SK-MEL-5 (cell line): ENCODE results near the gene RAP1B. TPM values are rescaled to one million over a fixed set of nuclear protein-coding genes. Genes with fewer than 3 reads are reported as not detected.
A peak's percentile ranks its signal among the peaks of the same experiment; 100 is the strongest.

Experiments
- DNase-seq: peaks from one replicate; pipeline ENCODE4 v3.0.0-alpha.2; 2016; ENCODE audit warnings: low read depth, low spot score
- in situ Hi-C: cut with HindIII; loops from 2 replicates; pipeline ENCODE4 v1.10.0; 2016; ENCODE audit warnings: low sequenced_read_pairs, high pct_unique_total_duplicates, low pct_unique_long_range_greater_than_20kb
- total RNA-seq: library from RNA; depleted of rRNA; stranded (reverse); fragments of >200 nt; shearing (Covaris generic); gene quantifications from 2 replicates; pipeline ENCODE4 v1.2.3, GENCODE V29; 2014

RAP1B gene
- total RNA-seq, 1 experiment from 2014 or later = 131 TPM

DNA sequence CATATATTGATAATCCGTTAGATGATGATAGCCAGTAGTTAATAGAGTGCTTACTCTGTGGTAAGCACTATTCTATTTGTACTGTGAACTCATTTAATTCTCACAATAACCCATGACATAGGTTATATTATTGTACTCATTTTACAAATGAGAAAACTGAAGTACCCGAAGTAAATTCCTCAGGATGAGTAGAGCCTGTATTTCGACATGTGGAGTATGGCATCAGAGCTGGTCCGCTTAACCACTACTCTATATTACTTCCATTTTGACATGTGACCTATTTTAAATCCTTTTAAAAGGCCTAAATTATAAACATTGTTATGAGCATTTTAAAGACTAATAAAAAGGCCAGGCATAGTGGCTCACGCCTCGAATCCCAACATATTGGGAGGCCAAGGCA lies 8.0 kb upstream of the RAP1B start:
- no peak for DNase-seq
- in situ Hi-C loops = no loop called here

- in situ Hi-C loops = no loop called here
- DNase-seq = no peak
Measured at GRCh38 chr12:68608191-68608590, 2.5 kb upstream of the RAP1B start.

GRCh38 chr12:68609998-68610369 lies 715 bp upstream of the RAP1B start:
- in situ Hi-C loops = no loop called here
- DNase-seq = peak; percentile 22

- in situ Hi-C loops = no loop called here
Measured at GRCh38 chr12:68611094-68611805, 551 bp downstream of the RAP1B start.

DNA sequence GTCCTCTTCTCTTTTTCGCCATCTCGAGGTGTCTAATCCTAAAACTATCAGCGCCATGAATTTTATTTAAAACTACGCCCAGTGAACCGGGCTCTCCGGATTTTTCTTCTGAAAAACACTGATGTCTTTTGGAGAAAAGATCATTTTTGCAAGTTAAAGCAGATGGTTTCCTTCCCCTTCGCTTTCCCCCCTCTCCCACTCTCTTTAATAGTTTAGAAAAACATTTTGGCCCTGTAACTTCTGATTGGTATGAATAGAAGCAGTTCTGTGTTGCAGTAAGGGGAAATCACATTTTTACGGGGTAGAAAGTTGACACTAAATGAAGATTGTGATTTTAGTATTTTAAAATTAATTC lies 1.1 kb downstream of the RAP1B start:
- DNase-seq = no peak
- in situ Hi-C loops = no loop called here

More at GRCh38 chr12:68611094-68611805, 551 bp downstream of the RAP1B start:
- DNase-seq = peak; percentile 44

DNA sequence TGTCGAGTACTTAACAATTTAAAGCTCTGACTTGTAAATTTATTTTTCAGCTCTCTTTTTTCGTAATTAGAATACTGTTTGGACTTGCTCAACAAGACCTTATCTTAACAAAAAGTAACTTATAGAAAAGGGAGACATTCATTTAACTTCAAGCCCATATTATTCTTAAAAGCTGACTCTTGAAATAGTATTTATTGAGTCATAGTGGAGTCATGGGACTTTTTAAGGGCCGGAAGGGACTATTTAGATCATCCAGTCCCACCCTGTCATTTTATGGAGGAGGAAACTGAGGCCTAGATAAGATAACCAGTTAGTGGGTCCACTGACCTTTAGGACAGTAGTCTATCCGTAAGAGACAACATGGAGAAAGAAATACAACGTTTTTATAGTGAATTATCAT lies 1.5 kb downstream of the RAP1B start:
- DNase-seq = no peak
- in situ Hi-C loops = no loop called here

- in situ Hi-C loops = no loop called here
- no peak for DNase-seq
Measured at GRCh38 chr12:68612697-68613096, 2.0 kb downstream of the RAP1B start.

GRCh38 chr12:68613209-68613904 lies 2.7 kb downstream of the RAP1B start:
- in situ Hi-C loops = no loop called here
- no peak for DNase-seq

DNA sequence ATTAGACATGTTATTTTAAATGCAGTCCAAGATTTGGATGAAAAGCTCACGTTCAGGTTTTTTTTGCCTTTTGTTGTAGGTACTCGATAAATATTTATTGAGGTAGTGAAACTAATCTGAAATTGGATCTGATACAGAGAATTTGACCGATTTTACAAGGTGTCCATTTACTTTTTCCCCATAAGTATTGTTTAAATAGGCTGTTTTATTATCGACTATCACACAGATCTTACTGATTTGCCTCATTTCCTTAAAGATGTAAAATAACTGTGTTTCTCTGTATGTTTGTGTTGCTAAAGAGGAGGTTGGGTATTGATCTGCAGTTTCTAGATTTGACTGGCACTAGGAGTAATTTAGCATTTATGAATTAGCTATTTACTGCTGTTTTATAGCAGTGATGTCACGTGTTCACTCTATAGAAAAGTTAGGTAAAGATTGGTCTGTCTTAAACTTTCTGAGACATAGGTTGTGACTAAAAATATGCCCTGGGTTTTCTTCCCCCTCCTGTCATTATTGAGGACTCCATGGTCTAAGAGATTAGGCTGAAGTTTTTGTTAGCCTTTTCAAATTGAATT lies 3.5 kb downstream of the RAP1B start:
- DNase-seq = no peak
- in situ Hi-C loops = no loop called here

DNA sequence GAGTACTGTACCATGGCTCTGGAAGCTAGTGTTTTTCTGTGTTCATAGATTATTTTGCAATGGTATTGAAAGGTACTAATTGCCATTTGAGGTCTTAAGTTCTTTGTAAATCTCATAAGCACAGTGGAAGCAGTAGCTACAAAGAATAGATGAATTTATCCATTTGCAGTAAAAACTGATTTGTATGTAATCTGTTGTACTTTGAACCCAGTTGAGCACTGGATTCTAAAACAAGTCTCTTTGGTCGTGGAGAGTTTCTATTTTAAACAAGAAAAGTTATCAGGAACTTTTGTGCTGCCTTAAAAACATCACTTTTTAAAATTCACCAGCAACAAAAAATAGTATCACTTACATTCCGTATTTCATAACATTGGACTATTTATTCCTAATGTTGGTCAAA lies 4.1 kb downstream of the RAP1B start:
- in situ Hi-C loops = no loop called here
- DNase-seq = no peak

GRCh38 chr12:68617160-68617926 lies 6.6 kb downstream of the RAP1B start:
- DNase-seq = no peak
- in situ Hi-C loops = no loop called here

GRCh38 chr12:68619541-68619940 lies 8.8 kb downstream of the RAP1B start:
- DNase-seq = no peak
- in situ Hi-C loops = no loop called here

DNA sequence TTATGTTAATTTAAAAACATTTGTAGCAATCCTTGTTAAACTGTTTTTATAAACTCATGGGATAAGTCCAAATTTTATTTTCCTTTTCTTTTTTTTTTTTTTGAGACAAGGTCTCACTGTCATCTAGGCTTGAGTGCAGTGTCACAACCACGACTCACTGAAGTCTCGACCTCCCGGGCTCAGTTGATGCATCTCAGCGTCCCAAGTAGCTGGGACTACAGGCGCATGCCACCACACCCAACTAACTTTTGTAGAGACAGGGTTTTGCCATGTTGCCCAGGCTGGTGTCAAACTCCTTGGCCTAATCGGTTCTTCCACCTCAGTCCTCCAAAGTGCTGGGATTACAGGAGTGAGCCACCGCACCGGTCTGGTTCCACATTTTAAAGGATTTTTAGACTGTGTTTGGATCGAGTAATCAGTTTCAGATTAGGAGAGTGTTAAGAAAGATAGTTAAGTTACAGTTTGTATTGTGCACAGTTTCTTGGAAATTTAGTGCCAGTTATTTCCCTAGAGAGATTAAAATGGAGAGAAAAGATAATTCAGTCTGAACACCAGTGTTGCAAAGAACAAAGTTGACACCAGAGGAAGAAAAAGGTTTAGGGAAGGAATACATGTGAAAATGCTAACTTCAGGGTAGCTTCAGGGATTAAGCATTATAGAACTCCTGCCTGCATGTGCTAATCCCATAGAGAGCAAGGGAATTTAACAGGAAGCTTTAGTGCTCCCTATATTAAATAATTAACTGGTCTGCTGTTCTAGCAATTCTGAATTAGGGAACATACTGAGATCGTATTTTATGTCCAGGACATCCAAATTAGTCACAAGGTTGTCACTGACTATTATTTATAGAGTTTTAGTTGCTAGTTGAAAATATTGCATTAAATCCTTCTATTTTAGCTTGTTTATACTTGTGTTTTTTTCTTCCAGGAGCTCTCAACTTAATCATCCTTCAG lies 10.1 kb downstream of the RAP1B start:
- in situ Hi-C loops = no loop called here

GRCh38 chr12:68621472-68622081 lies 10.9 kb downstream of the RAP1B start:
- in situ Hi-C loops = no loop called here
- DNase-seq = no peak

More for the DNA sequence above, 10.1 kb downstream of the RAP1B start:
- no peak for DNase-seq

DNA sequence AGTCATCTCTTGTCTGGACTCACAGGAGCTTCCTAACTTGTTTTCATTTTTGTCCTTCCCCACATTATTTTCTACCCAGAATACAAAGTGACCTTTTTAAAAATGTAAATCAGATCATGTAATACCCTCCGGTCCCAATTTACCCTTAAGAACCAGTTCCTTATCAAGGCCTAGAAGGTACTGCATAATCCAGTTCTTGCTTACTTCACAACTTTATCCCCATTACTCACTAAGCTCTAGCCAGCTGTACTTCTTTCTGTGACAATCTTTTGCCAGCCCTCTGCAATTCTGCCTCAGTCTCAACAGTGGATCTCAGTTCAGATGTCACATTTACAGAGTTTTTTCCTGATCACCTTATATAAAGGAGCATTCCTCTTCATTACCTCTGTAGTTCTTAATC lies 11.6 kb downstream of the RAP1B start:
- DNase-seq = no peak
- in situ Hi-C loops = no loop called here

- in situ Hi-C loops = no loop called here
- DNase-seq = no peak
Measured at GRCh38 chr12:68623059-68623458, 12.4 kb downstream of the RAP1B start.

- in situ Hi-C loops = no loop called here
- DNase-seq = no peak
Measured at GRCh38 chr12:68623984-68624383, 13.3 kb downstream of the RAP1B start.
